Islet precursor cell (in vitro differentiated cells): ENCODE measurements around the gene UNC13A.
"Not testable (repeated sequence)": the region's sequence is repeated elsewhere in the genome, so short reads cannot be mapped to it uniquely, and the experiment has no call there.

Experiments used
- DNase-seq: peaks from one replicate; pipeline ENCODE4 v3.0.0-alpha.2; 2018

The UNC13A gene

DNA sequence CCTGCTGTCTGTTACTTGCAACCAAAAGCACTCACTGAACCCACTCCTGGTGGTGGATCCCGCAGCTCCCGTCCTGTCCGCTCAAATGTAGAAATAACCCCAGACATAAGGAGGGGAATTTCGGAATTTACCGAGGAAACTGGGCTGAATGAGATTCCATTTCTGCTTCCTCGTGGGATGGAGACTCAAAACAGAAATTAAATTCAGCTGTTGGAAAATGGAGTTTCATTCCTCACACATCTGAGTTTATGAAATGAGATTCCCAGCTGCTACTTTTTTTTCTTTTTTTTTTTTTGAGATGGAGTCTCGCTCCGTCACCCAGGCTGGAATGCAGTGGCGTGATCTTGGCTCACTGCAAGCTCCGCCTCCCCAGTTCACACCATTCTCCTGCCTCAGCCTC lies 88.4 kb downstream of the UNC13A start:
- DNase-seq = no peak

GRCh38 chr19:17598953-17599352 lies 89.2 kb downstream of the UNC13A start:
- no peak for DNase-seq

- DNase-seq = not testable (repeated sequence)
These were observed 90.1 kb downstream of the UNC13A start for GRCh38 chr19:17598063-17598462.

DNA sequence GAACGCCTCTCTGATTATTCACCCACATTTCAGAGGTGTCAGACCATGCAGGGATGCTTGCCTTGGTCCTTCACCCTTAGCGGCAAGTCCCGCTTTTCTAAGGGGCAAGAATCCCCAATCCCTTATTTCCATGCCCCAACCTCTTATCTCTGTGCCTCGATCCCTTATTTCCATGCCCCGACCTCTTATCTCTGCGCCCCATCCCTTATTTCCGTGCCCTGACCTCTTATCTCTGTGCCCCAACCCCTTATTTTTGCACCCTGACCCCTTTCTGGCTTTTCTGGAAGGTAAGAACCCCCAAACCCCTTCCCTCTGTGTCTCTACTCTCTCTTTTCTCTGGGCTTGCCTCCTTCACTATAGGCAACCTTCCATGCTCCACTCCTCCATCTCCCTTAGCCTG lies 93.9 kb downstream of the UNC13A start:
- DNase-seq = not testable (repeated sequence)

GRCh38 chr19:17590866-17591265 lies 97.3 kb downstream of the UNC13A start:
- DNase-seq = no peak

GRCh38 chr19:17585395-17585794 lies 102.8 kb downstream of the UNC13A start:
- DNase-seq = not testable (repeated sequence)

DNA sequence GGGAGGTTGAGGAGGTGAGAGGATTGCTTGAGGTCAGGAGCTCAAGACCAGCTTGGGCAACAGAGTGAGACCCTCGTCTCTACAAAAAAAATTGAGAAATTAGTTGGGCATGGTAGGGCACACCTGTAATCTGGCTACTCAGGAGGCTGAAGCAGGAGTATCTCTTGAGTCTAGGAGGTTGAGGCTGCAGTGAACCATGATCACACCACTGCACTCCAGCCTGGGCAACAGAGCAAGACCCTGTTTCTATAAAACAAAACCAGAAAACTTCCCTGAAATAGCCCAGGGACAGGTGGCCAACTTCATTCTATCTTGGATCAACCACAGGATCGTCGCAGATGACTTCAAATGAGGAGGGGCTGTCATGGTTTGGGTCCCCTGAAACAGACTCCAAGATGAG lies 104.0 kb downstream of the UNC13A start:
- no peak for DNase-seq

DNA sequence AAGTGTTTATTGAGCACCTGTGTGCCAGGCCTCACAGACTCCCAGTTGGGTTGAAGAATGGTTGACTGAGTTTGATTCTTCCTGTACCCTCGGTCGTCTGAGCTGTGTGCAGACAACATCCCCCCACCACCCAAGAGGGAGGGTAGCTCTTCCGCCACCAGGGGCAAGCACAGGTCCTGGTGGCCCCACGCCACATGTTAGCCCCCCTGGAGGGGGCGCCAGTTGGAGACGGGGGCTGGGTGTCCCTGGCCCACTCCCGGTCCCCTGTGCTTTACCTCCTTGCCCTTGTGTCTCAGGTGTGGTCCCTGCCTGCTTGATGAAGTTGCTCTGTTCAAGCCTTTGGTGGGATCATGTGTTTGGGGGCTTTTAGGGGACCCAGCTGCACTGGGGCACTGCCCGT lies 105.5 kb downstream of the UNC13A start:
- no peak for DNase-seq

DNA sequence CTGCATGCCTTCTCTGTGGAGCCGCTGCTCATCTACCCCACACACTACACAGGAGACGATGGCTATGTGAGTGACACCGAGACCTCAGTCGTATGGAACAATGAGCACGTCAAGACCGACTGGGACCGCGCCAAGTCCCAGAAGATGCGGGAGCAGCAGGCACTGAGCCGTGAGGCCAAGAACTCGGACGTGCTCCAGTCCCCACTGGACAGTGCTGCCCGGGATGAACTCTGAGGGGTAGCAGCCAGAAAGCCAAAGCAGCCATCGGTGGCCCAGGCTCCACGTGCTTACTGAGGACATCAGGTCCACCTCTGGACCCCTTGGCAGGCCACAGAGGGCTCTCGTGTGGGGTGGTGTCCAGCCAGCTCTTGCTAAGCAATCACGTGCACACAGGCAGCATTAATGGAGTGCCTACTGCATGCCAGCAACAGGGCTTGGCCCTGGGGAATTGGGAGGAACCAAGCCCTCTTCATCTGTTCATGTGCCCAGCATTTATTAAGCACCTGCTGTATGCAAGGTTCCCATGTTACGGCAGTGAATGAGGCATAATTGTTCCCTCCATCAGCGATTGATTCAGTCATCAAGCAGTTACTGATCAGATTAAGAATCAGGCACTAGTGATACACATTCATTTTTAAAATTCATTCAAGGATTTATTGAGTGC lies 106.8 kb downstream of the UNC13A start:
- DNase-seq = no peak

GRCh38 chr19:17580470-17581144 lies 107.5 kb downstream of the UNC13A start:
- no peak for DNase-seq

GRCh38 chr19:17579661-17580244 lies 108.4 kb downstream of the UNC13A start:
- peak; percentile 95 for DNase-seq

GRCh38 chr19:17577457-17578097 lies 110.6 kb downstream of the UNC13A start:
- DNase-seq = no peak

DNA sequence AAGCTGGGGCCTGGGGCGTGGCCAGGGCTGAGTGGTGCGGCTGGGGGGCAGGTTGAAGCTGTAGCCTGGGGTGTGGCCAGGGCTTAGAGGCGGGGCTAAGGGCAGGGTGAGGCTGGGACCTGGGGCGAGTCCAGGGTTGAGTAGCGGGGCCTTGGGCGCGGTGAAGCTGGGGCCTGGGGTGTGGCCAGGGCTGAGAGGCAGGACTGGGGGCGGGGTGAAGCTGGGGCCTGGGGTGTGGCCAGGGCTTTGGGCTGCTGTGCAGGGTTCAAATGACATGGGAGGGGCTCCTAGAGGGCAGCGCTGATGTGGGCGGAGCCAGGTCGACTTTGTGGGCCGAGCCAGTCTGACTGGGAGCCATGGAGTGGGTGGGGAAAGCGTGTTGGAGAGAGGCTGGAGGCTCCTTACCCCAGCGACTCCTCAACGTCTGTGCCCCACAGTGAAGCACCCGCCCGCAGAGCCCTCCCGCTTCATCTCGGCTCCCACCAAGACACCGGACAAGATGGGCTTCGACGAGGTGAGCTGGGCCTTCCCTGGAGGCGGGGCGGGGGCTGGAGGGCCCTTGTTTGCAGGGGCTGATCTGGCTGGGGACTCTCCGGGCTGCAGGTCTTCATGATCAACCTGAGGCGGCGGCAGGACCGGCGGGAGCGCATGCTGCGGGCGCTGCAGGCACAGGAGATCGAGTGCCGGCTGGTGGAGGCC lies 111.2 kb downstream of the UNC13A start:
- DNase-seq = peak; percentile 99

DNA sequence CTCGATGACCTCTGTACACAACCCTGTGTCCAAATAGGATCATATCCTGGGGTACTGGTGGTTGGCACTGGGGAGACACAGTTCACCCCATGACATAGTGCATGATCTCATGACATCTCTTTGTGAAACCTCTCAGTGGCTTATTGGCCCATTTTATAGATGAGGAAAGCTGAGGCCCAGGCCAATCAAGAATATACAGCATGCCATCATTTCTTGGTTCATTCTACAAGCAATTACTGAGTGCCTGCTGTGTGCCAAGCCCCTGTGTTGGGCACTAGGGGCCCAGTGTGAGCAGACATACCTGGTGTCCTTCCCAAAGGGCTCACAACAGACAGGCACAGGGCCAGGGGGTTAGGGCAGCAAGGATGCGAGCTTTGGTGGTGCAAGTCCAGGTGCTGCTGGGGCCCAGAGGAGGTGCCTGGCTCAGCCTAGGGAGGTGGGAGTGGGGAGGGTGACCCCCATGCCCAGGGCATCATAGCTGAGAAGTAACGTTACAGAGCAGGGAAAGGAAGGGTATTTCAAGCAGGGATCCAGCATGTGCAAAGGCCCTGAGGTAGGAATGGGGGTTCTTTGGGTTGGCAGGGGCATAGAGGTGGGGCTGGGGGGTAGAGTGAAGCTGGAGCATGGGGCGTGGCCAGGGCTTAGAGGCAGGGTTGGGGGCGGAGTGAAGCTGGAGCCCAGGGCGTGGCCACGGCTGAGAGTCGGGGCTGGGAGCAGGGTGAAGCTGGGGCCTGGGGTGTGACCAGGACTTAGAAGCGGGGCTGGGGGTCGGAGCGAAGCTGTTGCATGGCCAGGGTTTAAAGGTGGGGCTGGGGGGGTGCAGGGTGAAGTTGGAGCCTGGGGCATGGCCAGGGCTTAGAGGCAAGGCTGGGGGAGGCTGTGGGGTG lies 112.0 kb downstream of the UNC13A start:
- no peak for DNase-seq

- no peak for DNase-seq
These were observed 115.5 kb downstream of the UNC13A start for GRCh38 chr19:17572638-17573037.

DNA sequence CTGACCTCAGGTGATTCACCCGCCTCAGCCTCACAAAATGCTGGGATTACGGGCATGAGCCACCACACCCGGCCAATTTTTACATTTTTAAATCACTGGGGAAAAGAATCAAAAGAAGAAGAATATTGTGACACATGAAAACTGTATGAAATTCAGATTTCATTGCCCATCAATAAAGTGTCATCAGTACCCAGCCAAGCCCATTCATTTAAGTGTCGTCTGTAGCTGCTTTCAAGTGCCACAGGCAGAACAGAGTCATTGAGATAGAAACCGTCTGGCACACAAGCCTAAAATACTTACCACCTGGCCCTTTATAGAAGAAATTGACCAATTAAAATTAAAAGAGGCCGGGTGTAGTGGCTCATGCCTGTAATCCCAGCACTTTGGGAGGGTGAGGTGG lies 117.4 kb downstream of the UNC13A start:
- DNase-seq = no peak

DNA sequence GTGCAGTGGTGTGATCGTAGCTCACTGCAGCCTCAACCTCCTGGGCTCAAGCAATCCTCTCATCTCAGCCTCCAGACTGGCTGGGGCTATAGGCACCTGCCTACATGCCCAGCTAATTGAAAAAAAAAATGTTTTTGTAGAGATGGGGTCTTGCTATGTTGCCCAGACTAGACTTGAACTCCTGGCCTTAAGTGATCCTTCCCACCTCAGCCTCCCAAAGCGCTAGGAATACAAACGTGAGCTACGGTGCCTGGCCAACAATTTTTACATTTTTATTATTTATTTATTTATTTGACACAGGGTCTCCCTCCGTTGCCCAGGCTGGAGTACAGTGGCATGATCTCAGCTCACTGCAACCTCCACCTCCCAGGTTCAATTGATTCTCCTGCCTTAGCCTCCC lies 117.9 kb downstream of the UNC13A start:
- DNase-seq = not testable (repeated sequence)

DNA sequence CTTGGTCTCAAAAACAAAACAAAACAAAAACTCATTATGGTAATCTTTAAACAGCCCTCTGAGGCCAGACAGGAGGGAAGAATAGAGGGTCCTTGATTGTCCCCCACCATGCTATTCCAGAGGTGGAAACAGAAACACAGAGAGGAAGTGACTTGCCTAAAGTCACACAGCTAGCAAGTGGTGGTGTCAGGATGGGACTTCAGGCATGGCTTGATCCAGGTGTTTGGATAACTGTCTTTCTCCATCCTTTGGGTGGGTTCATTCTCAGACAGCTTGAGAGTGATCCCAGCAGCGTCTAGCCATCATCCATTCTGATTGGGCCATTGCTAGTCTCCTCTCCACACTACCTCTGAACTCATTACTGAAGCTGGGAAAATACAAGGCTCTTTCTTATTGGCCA lies 120.2 kb downstream of the UNC13A start:
- DNase-seq = no peak

DNA sequence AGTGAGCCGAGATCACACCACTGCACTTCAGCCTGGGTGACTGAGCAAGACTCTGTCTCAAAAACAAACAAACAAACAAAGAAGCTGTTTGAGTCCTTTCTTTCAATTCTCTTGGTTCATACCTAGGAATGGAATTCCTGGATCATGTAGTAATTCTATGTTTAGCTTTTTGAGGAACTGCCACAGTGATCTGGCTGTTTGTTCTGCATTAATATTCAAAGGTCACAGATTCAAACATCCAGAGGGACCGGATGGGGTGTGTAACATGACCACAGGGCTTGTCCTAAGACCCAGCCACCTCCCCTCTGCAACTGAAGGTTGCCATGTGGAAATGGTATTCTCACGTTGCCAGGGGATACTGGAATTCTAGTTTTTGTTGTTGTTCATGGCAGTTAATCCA lies 122.5 kb downstream of the UNC13A start:
- no peak for DNase-seq

DNA sequence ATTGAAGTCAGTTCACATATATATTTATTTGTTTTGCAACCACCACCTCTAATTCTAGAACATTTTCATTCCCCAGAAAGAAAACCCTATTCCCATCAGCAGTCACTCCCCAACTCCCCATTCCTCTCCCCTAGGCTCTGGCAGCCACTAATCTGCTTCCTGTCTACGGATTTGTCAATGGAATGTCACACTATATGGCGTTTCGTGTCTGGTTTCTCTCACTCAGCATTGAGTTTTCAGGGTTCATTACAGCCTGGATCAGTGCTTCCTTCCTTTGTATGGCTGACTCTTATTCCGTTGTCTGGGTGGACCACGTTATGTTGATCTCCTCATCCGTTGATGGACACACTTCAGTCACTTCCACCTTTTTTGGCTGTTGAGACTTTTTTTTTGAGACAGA lies 123.4 kb downstream of the UNC13A start:
- no peak for DNase-seq

- DNase-seq = no peak
These were observed 125.6 kb downstream of the UNC13A start for GRCh38 chr19:17562561-17562960.

DNA sequence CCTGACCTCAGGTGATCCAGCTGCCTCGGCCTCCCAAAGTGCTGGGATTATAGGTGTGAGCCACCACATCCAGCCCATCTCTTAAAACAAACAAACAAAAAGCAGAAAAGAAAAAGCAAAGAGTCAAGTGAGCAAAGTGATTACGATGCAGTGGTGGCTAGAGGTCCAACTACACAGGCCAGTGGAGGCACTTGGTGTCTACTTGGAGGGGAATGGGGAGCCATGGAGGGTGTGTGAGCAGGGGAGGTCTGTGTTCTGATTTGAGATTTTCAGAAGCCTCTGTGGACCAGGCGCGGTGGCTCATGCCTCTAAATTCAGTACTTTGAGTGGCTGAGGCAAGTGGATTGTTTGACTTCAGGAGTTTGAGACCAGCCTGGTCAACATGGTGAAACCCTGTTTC lies 126.1 kb downstream of the UNC13A start:
- no peak for DNase-seq
